KOPT-K1 (cell line): Measurements from ENCODE around the gene TULP1.

Experiments used
- H3K27ac ChIP-seq: fragments of 200-600 bp; sonication (generic); 2 replicates; pipeline ENCODE4 v1.5.1; 2016; ENCODE audit warnings: antibody characterized with exemption, mild to moderate bottlenecking, low read depth, low read length; ENCODE audit not compliant: poor library complexity, severe bottlenecking
- H3K36me3 ChIP-seq: fragments of 200-600 bp; sonication (generic); 2 replicates; pipeline ENCODE4 v1.5.1; 2017; ENCODE audit warnings: antibody characterized with exemption, mild to moderate bottlenecking, low read length, moderate library complexity; ENCODE audit not compliant: insufficient read depth
- H3K9me3 ChIP-seq: fragments of 200-600 bp; sonication (generic); 2 replicates; pipeline ENCODE4 v1.5.1; 2017; ENCODE audit warnings: antibody characterized with exemption, low read length, mild to moderate bottlenecking; ENCODE audit not compliant: insufficient read depth, poor library complexity, severe bottlenecking

The TULP1 gene

GRCh38 chr6:35453236-35453635 lies 59.5 kb downstream of the TULP1 start:
- peaks cover 31% of the 10 kb centered on the region; the same call in 1 of the 2 replicates for H3K36me3 ChIP-seq
- no peak overlapping the region for H3K27ac ChIP-seq
- no peaks in the 10 kb centered on the region for H3K9me3 ChIP-seq

GRCh38 chr6:35452183-35453090 lies 60.3 kb downstream of the TULP1 start, which contains the start of gene FANCE:
Gene FANCE, plus strand, starts transcription at chr6:35452338. Its CDS starts 208 bp downstream, at chr6:35452546.
- H3K27ac ChIP-seq: peak within 1 kb of the TSS; percentile 65
- peaks cover 23% of the 10 kb centered on the region; the same call in 1 of the 2 replicates for H3K36me3 ChIP-seq
- H3K9me3 ChIP-seq: no peaks in the 10 kb centered on the region

- H3K27ac ChIP-seq: peak overlapping the region; percentile 65
- H3K9me3 ChIP-seq: no peaks in the 10 kb centered on the region
- H3K36me3 ChIP-seq: peaks cover 16% of the 10 kb centered on the region; the same call in 1 of the 2 replicates
Observed at GRCh38 chr6:35451354-35452182, 61.1 kb downstream of the TULP1 start.

GRCh38 chr6:35449287-35449881 lies 63.3 kb downstream of the TULP1 start:
- H3K27ac ChIP-seq: no peak overlapping the region
- H3K9me3 ChIP-seq: no peaks in the 10 kb centered on the region
- no peaks in the 10 kb centered on the region for H3K36me3 ChIP-seq

GRCh38 chr6:35448191-35448590 lies 64.5 kb downstream of the TULP1 start:
- Histone ChIP-seq H3K9me3 (no peaks in the 10 kb centered on the region), H3K27ac (no peak overlapping the region), H3K36me3 (no peaks in the 10 kb centered on the region)
